ENCODE results near the gene FAM174C.

- TF ChIP-seq CTCF (IDR thresholded peaks at IDR 0.05) (no peak), POLR2A (IDR thresholded peaks at IDR 0.05) (no peak)
Measured at GRCh38 chr19:1304197-1304924, 29.0 kb downstream of the FAM174C start.
